ENCODE data around the gene AUTS2. TPM values are rescaled to one million over a fixed set of nuclear protein-coding genes. Genes with fewer than 3 reads are reported as not detected.

The AUTS2 gene
- total RNA-seq, 4 donors from 2014 or later, result 29.8 to 114 (median 59.4) TPM

- intact Hi-C loops (cut with DNase I; ENCODE audit: low total_unique reads), result no loop called here
Measured at GRCh38 chr7:70241536-70242175, 643.4 kb downstream of the AUTS2 start.

GRCh38 chr7:70242826-70243225 lies 644.6 kb downstream of the AUTS2 start:
- Histone ChIP-seq H3K27me3 (no peaks in the 10 kb centered on the region), H3K4me1 (no peaks in the 10 kb centered on the region), H3K27ac (no peak overlapping the region), H3K36me3 (no peaks in the 10 kb centered on the region), H3K9me3 (no peaks in the 10 kb centered on the region), H3K4me3 (no peak overlapping the region)
- intact Hi-C loops (cut with DNase I; ENCODE audit: low total_unique reads) (no loop called here), in situ Hi-C loops (cut with MboI; ENCODE audit: low pct_ligation_motif_present in 1 of 4, low pct_unique_long_range_greater_than_20kb in 1 of 4, low sequenced_read_pairs in 3 of 4) (no loop called here)
- WGBS, 2 donors (ENCODE audit: low coverage in 1 of 2), result 78 to 84% methylated on average over 4 of the region's 4 CpGs
- TF ChIP-seq POLR2A (IDR thresholded peaks at IDR 0.05) (no peak), POLR2AphosphoS5 (IDR thresholded peaks at IDR 0.05) (no peak), CTCF (IDR thresholded peaks at IDR 0.05) (no peak)
- no peak for DNase-seq

More at GRCh38 chr7:70241536-70242175, 643.4 kb downstream of the AUTS2 start:
- H3K36me3 ChIP-seq, result no peaks in the 10 kb centered on the region
- H3K27ac ChIP-seq, result no peak overlapping the region
- no peak overlapping the region for H3K4me3 ChIP-seq
- TF ChIP-seq POLR2AphosphoS5 (IDR thresholded peaks at IDR 0.05) (no peak), CTCF (IDR thresholded peaks at IDR 0.05) (no peak), EP300 (IDR thresholded peaks at IDR 0.05; ENCODE audit: low read depth) (no peak), POLR2A (IDR thresholded peaks at IDR 0.05) (no peak)
- in situ Hi-C loops (cut with MboI; ENCODE audit: low pct_ligation_motif_present in 1 of 4, low pct_unique_long_range_greater_than_20kb in 1 of 4, low sequenced_read_pairs in 3 of 4), result no loop called here
- DNase-seq, result no peak
- H3K27me3 ChIP-seq, result no peaks in the 10 kb centered on the region
- no peaks in the 10 kb centered on the region for H3K4me1 ChIP-seq
- WGBS, 2 donors (ENCODE audit: low coverage in 1 of 2), result 60 to 73% methylated on average over 1 to 2 of the region's 2 CpGs
- H3K9me3 ChIP-seq, result no peaks in the 10 kb centered on the region

GRCh38 chr7:70243443-70243842 lies 645.2 kb downstream of the AUTS2 start:
- no peaks in the 10 kb centered on the region for H3K36me3 ChIP-seq
- intact Hi-C loops (cut with DNase I; ENCODE audit: low total_unique reads) (no loop called here), in situ Hi-C loops (cut with MboI; ENCODE audit: low pct_ligation_motif_present in 1 of 4, low pct_unique_long_range_greater_than_20kb in 1 of 4, low sequenced_read_pairs in 3 of 4) (no loop called here)
- H3K27me3 ChIP-seq, result no peaks in the 10 kb centered on the region
- H3K4me1 ChIP-seq, result no peaks in the 10 kb centered on the region
- H3K9me3 ChIP-seq, result no peaks in the 10 kb centered on the region
- H3K27ac ChIP-seq, result no peak overlapping the region
- H3K4me3 ChIP-seq, result no peak overlapping the region
- WGBS, 2 donors (ENCODE audit: low coverage in 1 of 2), result 86 to 98% methylated on average over 2 of the region's 2 CpGs
- no peak for TF ChIP-seq EP300 (IDR thresholded peaks at IDR 0.05; ENCODE audit: low read depth)
- TF ChIP-seq CTCF (IDR thresholded peaks at IDR 0.05), result no peak
- TF ChIP-seq POLR2A (IDR thresholded peaks at IDR 0.05), result no peak
- no peak for TF ChIP-seq POLR2AphosphoS5 (IDR thresholded peaks at IDR 0.05)
- no peak for DNase-seq

GRCh38 chr7:70257921-70258320 lies 659.6 kb downstream of the AUTS2 start:
- in situ Hi-C loops (cut with MboI; ENCODE audit: low pct_ligation_motif_present in 1 of 4, low pct_unique_long_range_greater_than_20kb in 1 of 4, low sequenced_read_pairs in 3 of 4), result no loop called here
- Histone ChIP-seq H3K4me3 (no peak overlapping the region), H3K27ac (no peak overlapping the region), H3K4me1 (no peaks in the 10 kb centered on the region), H3K27me3 (no peaks in the 10 kb centered on the region), H3K36me3 (no peaks in the 10 kb centered on the region), H3K9me3 (no peaks in the 10 kb centered on the region)
- no peak for DNase-seq
- intact Hi-C loops (cut with DNase I; ENCODE audit: low total_unique reads), result no loop called here
- no peak for TF ChIP-seq CTCF (IDR thresholded peaks at IDR 0.05)
- no peak for TF ChIP-seq POLR2AphosphoS5 (IDR thresholded peaks at IDR 0.05)
- no peak for TF ChIP-seq POLR2A (IDR thresholded peaks at IDR 0.05)
- TF ChIP-seq EP300 (IDR thresholded peaks at IDR 0.05; ENCODE audit: low read depth), result no peak
- WGBS, 2 donors (ENCODE audit: low coverage in 1 of 2), result 89% methylated on average over 3 to 4 of the region's 4 CpGs
